ENCODE results near the gene LDHD. TPM values are rescaled to one million over a fixed set of nuclear protein-coding genes. Genes with fewer than 3 reads are reported as not detected.
A peak's percentile ranks its signal among the peaks of the same experiment; 100 is the strongest.

Gene LDHD
- total RNA-seq, 6 donors from 2014 or later: 7.8 to 35.6 (median 16.8) TPM

DNA sequence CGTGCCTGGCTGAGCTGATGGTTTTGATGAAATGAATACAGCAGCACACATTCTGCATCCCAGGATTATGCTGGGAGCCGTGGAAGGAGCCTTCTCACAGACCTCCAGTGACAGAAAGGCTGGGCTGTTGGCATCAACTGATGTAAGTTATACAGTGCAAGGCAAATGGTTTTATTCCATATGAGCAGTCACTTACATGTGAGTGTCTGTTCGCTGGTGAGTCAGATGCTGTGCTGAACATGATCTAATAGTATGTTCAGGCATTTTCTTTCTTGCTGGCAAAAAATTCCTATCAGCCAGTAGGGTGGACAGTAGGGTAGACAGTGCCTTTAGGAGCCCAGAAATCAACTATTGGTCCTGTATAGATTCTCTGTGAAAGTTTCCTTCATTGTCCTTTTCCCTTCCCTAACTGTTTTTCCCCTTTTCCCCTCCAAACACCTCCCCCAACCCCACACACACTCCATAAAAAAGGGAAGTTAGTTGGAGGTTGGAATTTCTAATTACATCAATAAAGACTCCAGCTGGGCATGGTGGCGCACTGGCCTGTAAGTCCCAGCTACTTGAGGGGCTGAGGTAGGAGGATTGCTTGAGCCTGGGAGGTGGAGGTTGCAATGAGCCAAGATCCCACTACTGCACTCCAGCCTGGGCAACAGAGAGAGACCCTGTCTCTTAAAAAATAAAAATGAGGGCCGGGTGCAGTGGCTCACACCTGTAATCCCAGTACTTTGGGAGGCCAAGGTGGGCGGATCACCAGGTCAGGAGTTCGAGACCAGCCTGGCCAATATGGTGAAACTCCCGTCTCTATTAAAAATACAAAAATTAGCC is 36.2 kb downstream of the LDHD start:
- H3K36me3 ChIP-seq: no peaks in the 10 kb centered on the region
- H3K4me1 ChIP-seq: peaks cover 6 to 22% (median 12%) of the 10 kb centered on the region in 4 donors
- no peaks in the 10 kb centered on the region for H3K27me3 ChIP-seq
- no peak overlapping the region for H3K27ac ChIP-seq
- no peak overlapping the region for H3K4me3 ChIP-seq
- TF ChIP-seq POLR2AphosphoS5 (IDR thresholded peaks at IDR 0.05) (no peak), EP300 (IDR thresholded peaks at IDR 0.05) (no peak), POLR2A (IDR thresholded peaks at IDR 0.05) (no peak)
- TF ChIP-seq, protein P1, sequence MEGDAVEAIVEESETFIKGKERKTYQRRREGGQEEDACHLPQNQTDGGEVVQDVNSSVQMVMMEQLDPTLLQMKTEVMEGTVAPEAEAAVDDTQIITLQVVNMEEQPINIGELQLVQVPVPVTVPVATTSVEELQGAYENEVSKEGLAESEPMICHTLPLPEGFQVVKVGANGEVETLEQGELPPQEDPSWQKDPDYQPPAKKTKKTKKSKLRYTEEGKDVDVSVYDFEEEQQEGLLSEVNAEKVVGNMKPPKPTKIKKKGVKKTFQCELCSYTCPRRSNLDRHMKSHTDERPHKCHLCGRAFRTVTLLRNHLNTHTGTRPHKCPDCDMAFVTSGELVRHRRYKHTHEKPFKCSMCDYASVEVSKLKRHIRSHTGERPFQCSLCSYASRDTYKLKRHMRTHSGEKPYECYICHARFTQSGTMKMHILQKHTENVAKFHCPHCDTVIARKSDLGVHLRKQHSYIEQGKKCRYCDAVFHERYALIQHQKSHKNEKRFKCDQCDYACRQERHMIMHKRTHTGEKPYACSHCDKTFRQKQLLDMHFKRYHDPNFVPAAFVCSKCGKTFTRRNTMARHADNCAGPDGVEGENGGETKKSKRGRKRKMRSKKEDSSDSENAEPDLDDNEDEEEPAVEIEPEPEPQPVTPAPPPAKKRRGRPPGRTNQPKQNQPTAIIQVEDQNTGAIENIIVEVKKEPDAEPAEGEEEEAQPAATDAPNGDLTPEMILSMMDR (IDR thresholded peaks at IDR 0.05): no peak
- ATAC-seq (ENCODE audit: low FRiP score in 2 of 2) (no peak), DNase-seq (no peak)
- WGBS, 2 donors: 92 to 98% methylated on average over 8 of the region's 8 CpGs
- no peaks in the 10 kb centered on the region for H3K9me3 ChIP-seq

DNA sequence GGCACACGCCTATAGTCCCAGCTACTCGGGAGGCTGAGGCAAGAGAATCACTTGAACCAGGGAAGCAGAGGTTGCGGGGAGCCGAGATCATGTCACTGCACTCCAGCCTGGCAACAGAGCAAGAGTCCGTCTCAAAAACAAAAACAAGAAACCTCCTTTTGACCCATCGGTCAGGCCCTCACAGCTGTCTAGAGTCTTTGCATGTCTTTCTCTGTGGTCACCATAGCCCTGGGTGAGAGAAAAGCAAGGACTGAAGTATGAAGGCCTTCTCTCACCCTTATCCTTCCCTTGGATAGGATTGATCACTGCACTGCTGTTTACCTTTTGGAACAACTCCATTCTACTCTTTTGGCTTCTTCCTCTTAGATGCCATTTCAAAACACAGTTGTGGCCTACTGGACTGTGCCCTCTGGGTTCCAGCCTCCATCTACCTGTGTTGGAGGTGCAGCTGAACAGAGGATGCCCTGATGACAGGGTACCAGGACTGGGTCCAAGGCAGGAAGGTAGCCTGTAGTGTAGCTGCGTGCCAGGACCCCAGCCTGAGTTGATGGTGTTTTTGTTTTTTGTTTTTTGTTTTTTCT is 37.1 kb downstream of the LDHD start:
- no peak for ATAC-seq (ENCODE audit: low FRiP score in 2 of 2)
- Histone ChIP-seq H3K4me3 (no peak overlapping the region), H3K9me3 (no peaks in the 10 kb centered on the region), H3K4me1 (peaks cover 14 to 32% (median 20%) of the 10 kb centered on the region in 4 donors), H3K27me3 (no peaks in the 10 kb centered on the region), H3K36me3 (no peaks in the 10 kb centered on the region), H3K27ac (no peak overlapping the region)
- WGBS, 2 donors: 82 to 93% methylated on average over 7 of the region's 7 CpGs
- TF ChIP-seq POLR2A (IDR thresholded peaks at IDR 0.05) (no peak), POLR2AphosphoS5 (IDR thresholded peaks at IDR 0.05) (no peak), EP300 (IDR thresholded peaks at IDR 0.05) (no peak)
- TF ChIP-seq, protein P1 (IDR thresholded peaks at IDR 0.05): no peak
- DNase-seq: no peak

DNA sequence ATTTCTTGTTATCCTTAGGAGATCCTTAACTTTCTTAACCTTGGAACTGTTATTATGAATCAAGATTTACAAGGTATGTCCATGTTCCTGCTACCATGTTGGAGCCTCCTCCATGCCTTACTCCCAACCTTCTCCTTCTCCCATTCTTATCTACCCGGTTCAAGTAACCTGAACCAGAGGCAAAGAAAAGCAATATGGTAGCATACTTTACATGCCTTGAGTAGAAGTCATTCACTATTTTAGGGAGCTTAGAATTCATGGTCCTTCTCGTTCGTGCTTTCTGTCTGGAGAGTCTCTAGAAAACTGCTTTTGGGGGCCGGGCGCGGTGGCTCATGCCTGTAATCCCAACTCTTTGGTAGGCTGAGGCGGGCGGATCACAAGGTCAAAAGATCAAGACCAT is 37.7 kb downstream of the LDHD start:
- TF ChIP-seq EP300 (IDR thresholded peaks at IDR 0.05) (no peak), POLR2AphosphoS5 (IDR thresholded peaks at IDR 0.05) (no peak), POLR2A (IDR thresholded peaks at IDR 0.05) (no peak)
- TF ChIP-seq, protein P1 (IDR thresholded peaks at IDR 0.05): no peak
- Histone ChIP-seq H3K4me1 (peaks cover 15 to 36% (median 22%) of the 10 kb centered on the region in 4 donors), H3K27me3 (no peaks in the 10 kb centered on the region), H3K36me3 (no peaks in the 10 kb centered on the region), H3K9me3 (no peaks in the 10 kb centered on the region), H3K27ac (no peak overlapping the region), H3K4me3 (no peak overlapping the region)
- WGBS, 2 donors: 90 to 94% methylated on average over 8 of the region's 8 CpGs
- DNase-seq: no peak
- ATAC-seq (ENCODE audit: low FRiP score in 2 of 2): no peak

DNA sequence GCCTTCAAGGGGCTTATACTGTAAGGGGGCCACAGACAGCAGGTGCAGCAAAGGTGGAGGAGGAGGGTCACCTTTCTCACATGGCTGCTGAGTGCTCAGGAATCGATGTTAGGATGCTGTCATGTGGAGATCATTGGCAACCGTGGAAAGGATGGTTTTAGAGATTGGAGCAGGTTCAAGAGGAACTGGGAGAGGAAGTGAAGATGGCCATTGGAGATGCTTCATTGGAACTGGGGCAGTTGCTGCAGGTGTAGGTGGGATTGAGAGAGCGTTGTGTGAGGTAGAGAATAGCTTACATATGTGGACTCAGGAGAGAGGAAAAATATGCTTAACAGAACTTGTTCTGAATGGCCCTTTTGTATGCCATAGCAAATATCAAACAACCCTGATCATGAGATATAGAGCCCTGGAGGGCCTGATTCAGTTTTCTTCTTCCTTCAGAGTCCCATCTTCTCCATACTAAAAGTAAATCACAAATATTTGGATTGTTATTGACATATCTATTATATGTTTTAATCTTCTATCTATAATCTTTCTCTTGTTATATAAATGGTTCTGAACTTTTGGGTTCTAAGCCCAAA is 40.8 kb downstream of the LDHD start:
- Histone ChIP-seq H3K36me3 (no peaks in the 10 kb centered on the region), H3K9me3 (no peaks in the 10 kb centered on the region), H3K27me3 (no peaks in the 10 kb centered on the region), H3K4me3 (no peak overlapping the region), H3K4me1 (peaks cover 19 to 44% (median 24%) of the 10 kb centered on the region in 4 donors), H3K27ac (peak overlapping the region; percentile 19 to 60 (median 30))
- DNase-seq (no peak), ATAC-seq (ENCODE audit: low FRiP score in 2 of 2) (no peak)
- TF ChIP-seq, protein P1 (IDR thresholded peaks at IDR 0.05): no peak
- TF ChIP-seq POLR2AphosphoS5 (IDR thresholded peaks at IDR 0.05) (no peak), EP300 (IDR thresholded peaks at IDR 0.05) (no peak), POLR2A (IDR thresholded peaks at IDR 0.05) (no peak)
- WGBS, 2 donors: 55% methylated on average over 3 of the region's 3 CpGs

Data from upper lobe of left lung (tissue), 6 donors.